ENCODE results near the gene NLRC3.
"Not testable (repeated sequence)": the region's sequence is repeated elsewhere in the genome, so short reads cannot be mapped to it uniquely, and the experiment has no call there.

NLRC3 gene

GRCh38 chr16:3608976-3609375, 31.8 kb upstream of the NLRC3 start:
- H3K9ac ChIP-seq (ENCODE audit: low read depth in 1 of 2, low read length in 2 of 2); H3K9me3 ChIP-seq (ENCODE audit: control insufficient read depth in 2 of 2, low read length in 2 of 2); H3K4me3 ChIP-seq (ENCODE audit: low read length in 2 of 2); H3K27me3 ChIP-seq (ENCODE audit: control insufficient read depth in 2 of 2, insufficient read depth in 2 of 2, low read length in 2 of 2); H3K36me3 ChIP-seq (ENCODE audit: control insufficient read depth in 2 of 2, insufficient read depth in 2 of 2, low read length in 2 of 2); H3K27ac ChIP-seq (ENCODE audit: low read depth in 2 of 2, low read length in 2 of 2): not testable (repeated sequence)
- H3K4me1 ChIP-seq (ENCODE audit: control insufficient read depth in 2 of 2, insufficient read depth in 2 of 2, low read length in 2 of 2), result peaks cover 11 to 16% of the 10 kb centered on the region in 2 donors

- H3K4me3 ChIP-seq (ENCODE audit: low read length in 2 of 2), result no peak overlapping the region
- H3K4me1 ChIP-seq (ENCODE audit: control insufficient read depth in 2 of 2, insufficient read depth in 2 of 2, low read length in 2 of 2), result peaks cover 11 to 15% of the 10 kb centered on the region in 2 donors
- H3K9ac ChIP-seq (ENCODE audit: low read depth in 1 of 2, low read length in 2 of 2), result no peak overlapping the region
- peaks cover 0 to 2% of the 10 kb centered on the region in 2 donors for H3K36me3 ChIP-seq (ENCODE audit: control insufficient read depth in 2 of 2, insufficient read depth in 2 of 2, low read length in 2 of 2)
- H3K27ac ChIP-seq (ENCODE audit: low read depth in 2 of 2, low read length in 2 of 2), result no peak overlapping the region
- no peaks in the 10 kb centered on the region for H3K9me3 ChIP-seq (ENCODE audit: control insufficient read depth in 2 of 2, low read length in 2 of 2)
- no peaks in the 10 kb centered on the region for H3K27me3 ChIP-seq (ENCODE audit: control insufficient read depth in 2 of 2, insufficient read depth in 2 of 2, low read length in 2 of 2)
Observed at GRCh38 chr16:3608069-3608468, 30.9 kb upstream of the NLRC3 start.

- Histone ChIP-seq H3K36me3 (ENCODE audit: control insufficient read depth in 2 of 2, insufficient read depth in 2 of 2, low read length in 2 of 2) (peaks cover 0 to 5% of the 10 kb centered on the region in 2 donors), H3K4me3 (ENCODE audit: low read length in 2 of 2) (no peak overlapping the region), H3K9me3 (ENCODE audit: control insufficient read depth in 2 of 2, low read length in 2 of 2) (no peaks in the 10 kb centered on the region), H3K27me3 (ENCODE audit: control insufficient read depth in 2 of 2, insufficient read depth in 2 of 2, low read length in 2 of 2) (no peaks in the 10 kb centered on the region), H3K27ac (ENCODE audit: low read depth in 2 of 2, low read length in 2 of 2) (no peak overlapping the region), H3K4me1 (ENCODE audit: control insufficient read depth in 2 of 2, insufficient read depth in 2 of 2, low read length in 2 of 2) (peaks cover 8 to 11% of the 10 kb centered on the region in 2 donors), H3K9ac (ENCODE audit: low read depth in 1 of 2, low read length in 2 of 2) (no peak overlapping the region)
Observed at GRCh38 chr16:3607634-3608033, 30.4 kb upstream of the NLRC3 start.

- no peak overlapping the region for H3K9ac ChIP-seq (ENCODE audit: low read depth in 1 of 2, low read length in 2 of 2)
- H3K4me3 ChIP-seq (ENCODE audit: low read length in 2 of 2), result no peak overlapping the region
- H3K36me3 ChIP-seq (ENCODE audit: control insufficient read depth in 2 of 2, insufficient read depth in 2 of 2, low read length in 2 of 2), result peaks cover 0 to 9% of the 10 kb centered on the region in 2 donors
- H3K27me3 ChIP-seq (ENCODE audit: control insufficient read depth in 2 of 2, insufficient read depth in 2 of 2, low read length in 2 of 2), result no peaks in the 10 kb centered on the region
- no peaks in the 10 kb centered on the region for H3K9me3 ChIP-seq (ENCODE audit: control insufficient read depth in 2 of 2, low read length in 2 of 2)
- H3K27ac ChIP-seq (ENCODE audit: low read depth in 2 of 2, low read length in 2 of 2), result no peak overlapping the region
- H3K4me1 ChIP-seq (ENCODE audit: control insufficient read depth in 2 of 2, insufficient read depth in 2 of 2, low read length in 2 of 2), result peaks cover 7 to 10% of the 10 kb centered on the region in 2 donors
Observed at GRCh38 chr16:3607161-3607560, 30.0 kb upstream of the NLRC3 start.

GRCh38 chr16:3606441-3606840, 29.2 kb upstream of the NLRC3 start:
- Histone ChIP-seq H3K27ac (ENCODE audit: low read depth in 2 of 2, low read length in 2 of 2) (no peak overlapping the region), H3K9ac (ENCODE audit: low read depth in 1 of 2, low read length in 2 of 2) (no peak overlapping the region), H3K4me1 (ENCODE audit: control insufficient read depth in 2 of 2, insufficient read depth in 2 of 2, low read length in 2 of 2) (peaks cover 7 to 10% of the 10 kb centered on the region in 2 donors), H3K9me3 (ENCODE audit: control insufficient read depth in 2 of 2, low read length in 2 of 2) (no peaks in the 10 kb centered on the region), H3K27me3 (ENCODE audit: control insufficient read depth in 2 of 2, insufficient read depth in 2 of 2, low read length in 2 of 2) (no peaks in the 10 kb centered on the region), H3K4me3 (ENCODE audit: low read length in 2 of 2) (no peak overlapping the region), H3K36me3 (ENCODE audit: control insufficient read depth in 2 of 2, insufficient read depth in 2 of 2, low read length in 2 of 2) (peaks cover 0 to 12% of the 10 kb centered on the region in 2 donors)

- Histone ChIP-seq H3K9me3 (ENCODE audit: control insufficient read depth in 2 of 2, low read length in 2 of 2) (no peaks in the 10 kb centered on the region), H3K9ac (ENCODE audit: low read depth in 1 of 2, low read length in 2 of 2) (no peak overlapping the region), H3K27ac (ENCODE audit: low read depth in 2 of 2, low read length in 2 of 2) (no peak overlapping the region), H3K36me3 (ENCODE audit: control insufficient read depth in 2 of 2, insufficient read depth in 2 of 2, low read length in 2 of 2) (peaks cover 0 to 24% of the 10 kb centered on the region in 2 donors), H3K4me3 (ENCODE audit: low read length in 2 of 2) (no peak overlapping the region), H3K27me3 (ENCODE audit: control insufficient read depth in 2 of 2, insufficient read depth in 2 of 2, low read length in 2 of 2) (no peaks in the 10 kb centered on the region), H3K4me1 (ENCODE audit: control insufficient read depth in 2 of 2, insufficient read depth in 2 of 2, low read length in 2 of 2) (no peaks in the 10 kb centered on the region)
Observed at GRCh38 chr16:3602320-3602653, 25.1 kb upstream of the NLRC3 start.

- H3K36me3 ChIP-seq (ENCODE audit: control insufficient read depth in 2 of 2, insufficient read depth in 2 of 2, low read length in 2 of 2), result peaks cover 0 to 24% of the 10 kb centered on the region in 2 donors
- no peak overlapping the region for H3K4me3 ChIP-seq (ENCODE audit: low read length in 2 of 2)
- no peak overlapping the region for H3K27ac ChIP-seq (ENCODE audit: low read depth in 2 of 2, low read length in 2 of 2)
- no peaks in the 10 kb centered on the region for H3K4me1 ChIP-seq (ENCODE audit: control insufficient read depth in 2 of 2, insufficient read depth in 2 of 2, low read length in 2 of 2)
- no peaks in the 10 kb centered on the region for H3K9me3 ChIP-seq (ENCODE audit: control insufficient read depth in 2 of 2, low read length in 2 of 2)
- no peaks in the 10 kb centered on the region for H3K27me3 ChIP-seq (ENCODE audit: control insufficient read depth in 2 of 2, insufficient read depth in 2 of 2, low read length in 2 of 2)
- no peak overlapping the region for H3K9ac ChIP-seq (ENCODE audit: low read depth in 1 of 2, low read length in 2 of 2)
Observed at GRCh38 chr16:3601614-3602319, 24.6 kb upstream of the NLRC3 start.

- Histone ChIP-seq H3K36me3 (ENCODE audit: control insufficient read depth in 2 of 2, insufficient read depth in 2 of 2, low read length in 2 of 2) (peaks cover 0 to 24% of the 10 kb centered on the region in 2 donors), H3K27ac (ENCODE audit: low read depth in 2 of 2, low read length in 2 of 2) (no peak overlapping the region), H3K9ac (ENCODE audit: low read depth in 1 of 2, low read length in 2 of 2) (no peak overlapping the region), H3K27me3 (ENCODE audit: control insufficient read depth in 2 of 2, insufficient read depth in 2 of 2, low read length in 2 of 2) (no peaks in the 10 kb centered on the region), H3K9me3 (ENCODE audit: control insufficient read depth in 2 of 2, low read length in 2 of 2) (no peaks in the 10 kb centered on the region), H3K4me3 (ENCODE audit: low read length in 2 of 2) (no peak overlapping the region), H3K4me1 (ENCODE audit: control insufficient read depth in 2 of 2, insufficient read depth in 2 of 2, low read length in 2 of 2) (no peaks in the 10 kb centered on the region)
Observed at GRCh38 chr16:3599922-3600321, 22.7 kb upstream of the NLRC3 start.

- H3K27me3 ChIP-seq (ENCODE audit: control insufficient read depth in 2 of 2, insufficient read depth in 2 of 2, low read length in 2 of 2), result no peaks in the 10 kb centered on the region
- H3K9me3 ChIP-seq (ENCODE audit: control insufficient read depth in 2 of 2, low read length in 2 of 2), result no peaks in the 10 kb centered on the region
- H3K4me1 ChIP-seq (ENCODE audit: control insufficient read depth in 2 of 2, insufficient read depth in 2 of 2, low read length in 2 of 2), result no peaks in the 10 kb centered on the region
- no peak overlapping the region for H3K4me3 ChIP-seq (ENCODE audit: low read length in 2 of 2)
- no peak overlapping the region for H3K27ac ChIP-seq (ENCODE audit: low read depth in 2 of 2, low read length in 2 of 2)
- no peak overlapping the region for H3K9ac ChIP-seq (ENCODE audit: low read depth in 1 of 2, low read length in 2 of 2)
- peaks cover 0 to 25% of the 10 kb centered on the region in 2 donors for H3K36me3 ChIP-seq (ENCODE audit: control insufficient read depth in 2 of 2, insufficient read depth in 2 of 2, low read length in 2 of 2)
Observed at GRCh38 chr16:3599121-3599520, 21.9 kb upstream of the NLRC3 start.

- Histone ChIP-seq H3K27ac (ENCODE audit: low read depth in 2 of 2, low read length in 2 of 2) (no peak overlapping the region), H3K4me3 (ENCODE audit: low read length in 2 of 2) (no peak overlapping the region), H3K4me1 (ENCODE audit: control insufficient read depth in 2 of 2, insufficient read depth in 2 of 2, low read length in 2 of 2) (no peaks in the 10 kb centered on the region), H3K27me3 (ENCODE audit: control insufficient read depth in 2 of 2, insufficient read depth in 2 of 2, low read length in 2 of 2) (no peaks in the 10 kb centered on the region), H3K9me3 (ENCODE audit: control insufficient read depth in 2 of 2, low read length in 2 of 2) (no peaks in the 10 kb centered on the region), H3K36me3 (ENCODE audit: control insufficient read depth in 2 of 2, insufficient read depth in 2 of 2, low read length in 2 of 2) (peaks cover 0 to 24% of the 10 kb centered on the region in 2 donors), H3K9ac (ENCODE audit: low read depth in 1 of 2, low read length in 2 of 2) (no peak overlapping the region)
Observed at GRCh38 chr16:3598236-3598635, 21.0 kb upstream of the NLRC3 start.

All from mucosa of rectum (tissue), 2 donors.